ENCODE data around the gene NEMP1.
"Not testable (repeated sequence)": the region's sequence is repeated elsewhere in the genome, so short reads cannot be mapped to it uniquely, and the experiment has no call there.

Gene NEMP1, protein sequence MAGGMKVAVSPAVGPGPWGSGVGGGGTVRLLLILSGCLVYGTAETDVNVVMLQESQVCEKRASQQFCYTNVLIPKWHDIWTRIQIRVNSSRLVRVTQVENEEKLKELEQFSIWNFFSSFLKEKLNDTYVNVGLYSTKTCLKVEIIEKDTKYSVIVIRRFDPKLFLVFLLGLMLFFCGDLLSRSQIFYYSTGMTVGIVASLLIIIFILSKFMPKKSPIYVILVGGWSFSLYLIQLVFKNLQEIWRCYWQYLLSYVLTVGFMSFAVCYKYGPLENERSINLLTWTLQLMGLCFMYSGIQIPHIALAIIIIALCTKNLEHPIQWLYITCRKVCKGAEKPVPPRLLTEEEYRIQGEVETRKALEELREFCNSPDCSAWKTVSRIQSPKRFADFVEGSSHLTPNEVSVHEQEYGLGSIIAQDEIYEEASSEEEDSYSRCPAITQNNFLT

DNA sequence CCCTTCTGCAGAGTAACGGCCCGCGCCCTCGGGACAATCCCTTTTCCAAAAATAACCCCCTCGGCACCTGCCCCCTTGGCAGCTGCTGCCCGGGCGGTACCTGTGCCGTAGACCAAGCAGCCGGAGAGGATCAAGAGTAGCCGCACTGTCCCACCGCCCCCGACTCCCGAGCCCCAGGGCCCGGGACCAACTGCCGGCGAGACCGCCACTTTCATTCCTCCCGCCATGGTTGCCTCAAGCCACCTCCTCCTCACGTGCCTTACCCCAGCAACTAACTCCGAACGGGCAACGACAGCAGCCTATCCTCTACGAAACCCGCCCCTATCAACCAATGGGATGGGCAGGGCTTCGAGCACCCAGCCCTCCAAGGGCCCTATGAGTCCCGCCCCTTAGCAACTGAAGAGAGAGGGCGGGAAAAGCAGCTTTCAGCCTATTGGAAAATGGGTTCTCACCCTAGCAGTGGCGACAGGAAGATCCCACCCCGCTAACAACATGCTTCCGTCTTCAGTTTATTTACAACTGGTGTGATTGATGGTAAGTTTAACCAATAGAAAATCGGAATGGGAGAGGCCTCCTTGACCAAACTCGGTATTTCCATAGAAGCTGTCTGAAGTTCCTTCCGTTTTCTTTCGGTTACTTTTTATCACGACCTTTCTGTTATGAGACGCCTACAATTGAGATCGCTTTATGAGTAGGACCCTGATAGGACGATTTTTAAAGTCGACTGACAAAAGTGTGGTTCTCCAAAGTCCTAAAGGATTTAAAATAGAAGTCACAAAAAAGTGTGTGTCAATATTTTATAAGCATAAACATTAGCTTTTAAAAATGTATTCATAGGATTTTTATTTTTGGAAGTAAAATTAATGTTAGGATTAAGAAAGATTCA, at the start of gene NEMP1:
Gene NEMP1, minus strand, starts transcription at position 273 of the 886 bp plus-strand sequence. Its CDS starts 46 bp downstream, at position 227.
- peak; percentile 88 for DNase-seq (ENCODE audit: low read depth)

DNA sequence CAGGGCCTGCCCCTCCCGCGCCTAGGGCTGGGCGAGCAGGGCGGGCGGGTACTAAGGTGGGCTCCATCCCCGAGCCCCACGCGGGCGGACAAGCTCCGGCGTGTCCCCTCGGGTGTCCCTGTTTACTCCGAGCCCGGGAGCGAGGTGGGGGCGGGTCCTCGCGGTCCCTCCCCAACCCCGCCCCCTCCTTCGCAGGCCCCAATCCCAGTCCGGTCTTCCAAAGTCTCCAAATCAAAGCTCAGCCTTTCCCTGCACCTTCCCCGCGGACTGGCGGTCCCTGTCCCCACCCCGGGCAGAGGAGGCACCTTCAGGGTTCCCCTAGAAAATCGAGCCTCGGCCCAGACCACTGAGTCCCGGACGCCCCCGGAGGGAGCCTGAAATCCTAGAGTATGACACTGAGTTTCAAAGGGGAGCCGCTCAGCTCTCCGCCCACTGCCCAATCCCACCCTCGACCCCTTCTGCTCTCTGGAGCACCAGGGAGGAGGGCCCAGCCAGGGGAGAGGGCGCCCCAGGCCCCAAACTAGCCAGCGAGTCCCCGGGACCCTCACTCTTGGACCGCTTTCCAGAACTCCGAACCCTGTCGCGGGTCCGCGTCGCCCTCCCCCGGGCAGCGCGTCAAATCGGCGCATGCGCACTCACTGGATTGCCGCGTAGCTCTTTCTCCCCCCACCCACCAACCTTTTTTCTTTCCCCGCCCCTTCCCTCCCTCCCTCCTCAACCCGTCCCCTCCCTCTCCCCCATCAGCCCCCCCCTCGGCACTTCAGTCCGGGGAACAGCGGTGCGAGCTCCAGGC, 49.3 kb upstream of the NEMP1 start, which contains the start of gene LRP1:
Gene LRP1, plus strand, starts transcription at position 758 of the 793 bp plus-strand sequence. CDS start 482 bp downstream, outside the sequence.
- DNase-seq (ENCODE audit: low read depth) = peak; percentile 51

DNA sequence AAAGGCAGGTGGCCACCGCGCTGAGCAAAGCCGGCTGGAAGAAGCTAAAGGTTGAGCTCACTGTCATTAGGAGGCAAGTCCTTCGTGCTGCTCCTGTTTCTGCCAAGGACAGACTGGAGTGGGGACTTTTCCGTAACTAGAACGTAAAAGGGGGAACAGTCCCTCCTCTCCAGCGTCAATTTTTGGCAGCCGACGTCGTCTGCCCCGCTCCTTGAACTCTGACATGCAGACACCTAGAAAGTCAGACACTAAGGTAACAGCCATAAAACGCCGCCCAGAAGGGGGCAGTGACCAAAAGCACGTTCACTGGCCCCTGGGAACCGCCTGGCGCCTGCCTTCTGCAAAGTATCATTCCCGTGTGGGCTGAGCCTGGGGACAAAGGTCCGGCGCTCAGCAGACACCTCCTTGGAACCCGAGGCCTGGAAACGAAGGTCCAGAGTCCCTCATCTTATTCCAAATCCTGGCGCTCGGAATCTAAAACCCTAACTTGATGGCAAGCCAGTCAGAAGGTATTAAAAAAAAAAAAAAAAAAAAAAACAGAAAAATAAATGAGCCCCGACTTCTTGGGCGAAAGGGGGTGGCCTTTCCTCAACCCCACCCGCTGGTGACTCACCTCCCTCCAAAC, 48.6 kb upstream of the NEMP1 start:
- DNase-seq (ENCODE audit: low read depth) = no peak

DNA sequence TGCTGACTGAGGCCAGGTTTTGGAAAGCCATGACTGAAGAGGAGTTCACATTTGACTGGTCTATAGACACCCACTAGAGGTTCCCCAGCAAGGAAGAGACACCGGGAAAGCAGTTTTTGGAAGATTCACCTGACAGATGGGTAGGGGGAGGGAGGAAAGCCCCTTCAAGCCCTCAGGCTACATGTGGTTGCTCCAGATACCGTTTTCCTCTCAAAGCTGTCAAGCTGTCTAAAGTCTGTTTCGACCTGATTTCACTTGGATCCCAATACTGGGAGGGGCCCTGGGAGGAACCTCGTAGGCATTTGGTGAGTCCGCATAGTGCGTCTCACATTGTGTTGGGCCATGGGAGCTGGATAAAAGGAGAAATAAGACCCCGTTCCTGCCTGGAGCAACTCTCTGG, 48.0 kb upstream of the NEMP1 start:
- no peak for DNase-seq (ENCODE audit: low read depth)

DNA sequence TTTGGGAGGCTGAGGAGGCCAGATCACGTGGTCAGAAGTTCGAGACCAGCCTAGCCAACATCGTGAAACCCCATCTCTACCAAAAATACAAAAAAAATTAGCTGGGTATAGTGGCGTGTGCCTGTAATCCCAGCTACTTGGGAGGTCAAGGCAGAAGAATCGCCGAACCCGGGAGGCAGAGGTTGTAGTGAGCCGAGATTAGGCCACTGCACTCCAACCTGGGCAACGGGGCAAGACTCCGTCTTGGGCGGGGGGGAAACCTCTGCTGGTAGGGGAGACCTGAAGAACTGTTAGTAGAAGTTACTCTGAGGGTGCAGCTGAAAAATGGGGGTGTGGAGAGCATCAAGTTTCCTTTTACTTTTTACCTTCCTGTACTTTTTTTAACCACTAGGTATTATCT, 47.5 kb upstream of the NEMP1 start:
- DNase-seq (ENCODE audit: low read depth) = no peak

DNA sequence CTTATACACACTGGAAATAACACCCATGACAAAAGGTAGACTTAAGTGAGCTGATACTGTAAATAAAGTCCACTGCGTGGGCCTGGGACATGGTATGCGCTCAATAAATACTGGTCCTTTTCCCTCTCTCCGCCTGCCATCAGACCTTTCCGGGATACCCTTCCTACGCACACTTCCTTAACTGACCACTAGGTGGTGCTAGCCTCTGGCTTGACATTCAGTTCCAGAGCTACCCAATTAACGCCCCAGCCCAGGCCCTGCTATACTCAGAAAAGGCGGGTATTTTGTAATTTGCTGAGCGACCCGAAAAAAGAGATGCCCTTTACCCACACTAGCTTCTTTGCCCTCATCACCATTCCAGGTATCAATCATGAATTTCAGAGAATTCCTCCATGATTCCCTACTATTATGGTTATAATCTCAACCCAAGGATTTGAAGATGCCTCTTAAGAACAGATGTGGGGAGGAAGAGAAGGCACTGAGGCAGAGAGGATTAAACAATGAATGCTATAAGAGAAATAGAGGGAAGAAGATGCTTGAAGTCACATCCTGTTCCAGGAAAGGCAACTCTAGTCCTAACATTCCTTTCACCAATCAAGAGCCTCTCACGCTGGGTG, 45.8 kb upstream of the NEMP1 start:
- peak; percentile 56 for DNase-seq (ENCODE audit: low read depth)

DNA sequence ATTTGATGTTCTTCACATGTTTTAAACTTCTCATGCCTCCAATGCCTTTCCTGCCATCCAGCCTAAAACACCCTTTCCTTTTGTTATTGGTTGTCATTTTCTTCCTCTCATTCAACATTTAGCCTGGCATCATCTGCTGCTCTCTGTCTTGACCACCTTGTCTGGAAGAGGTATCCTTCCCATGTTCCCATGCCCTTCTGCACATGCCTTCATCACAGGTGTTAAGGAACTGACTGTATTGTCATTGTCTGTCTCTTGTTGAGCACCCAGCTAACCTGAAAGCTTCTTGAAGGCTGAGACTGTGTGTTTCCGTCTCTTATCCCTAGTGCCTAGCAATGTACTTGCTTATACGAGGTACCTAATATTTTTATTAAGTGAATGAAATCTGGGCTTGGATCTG, 45.2 kb upstream of the NEMP1 start:
- DNase-seq (ENCODE audit: low read depth) = no peak

DNA sequence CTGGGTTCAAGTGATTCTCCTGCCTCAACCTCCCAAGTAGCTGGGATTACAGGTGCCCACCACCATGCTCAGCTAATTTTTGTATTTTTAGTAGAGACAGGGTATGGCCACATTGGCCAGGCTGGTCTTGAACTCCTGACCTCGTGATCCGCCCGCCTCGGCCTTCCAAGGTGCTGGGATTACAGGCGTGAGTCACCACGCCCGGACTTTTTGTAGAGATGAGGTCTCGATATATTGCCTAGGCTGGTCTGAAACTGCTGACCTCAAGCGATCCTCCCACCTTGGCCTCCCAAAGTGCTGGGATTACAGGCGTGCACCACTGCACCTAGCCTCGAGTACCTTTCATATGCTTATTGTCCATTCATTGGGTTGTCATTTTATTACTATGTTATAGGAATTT, 42.1 kb upstream of the NEMP1 start:
- DNase-seq (ENCODE audit: low read depth) = not testable (repeated sequence)

DNA sequence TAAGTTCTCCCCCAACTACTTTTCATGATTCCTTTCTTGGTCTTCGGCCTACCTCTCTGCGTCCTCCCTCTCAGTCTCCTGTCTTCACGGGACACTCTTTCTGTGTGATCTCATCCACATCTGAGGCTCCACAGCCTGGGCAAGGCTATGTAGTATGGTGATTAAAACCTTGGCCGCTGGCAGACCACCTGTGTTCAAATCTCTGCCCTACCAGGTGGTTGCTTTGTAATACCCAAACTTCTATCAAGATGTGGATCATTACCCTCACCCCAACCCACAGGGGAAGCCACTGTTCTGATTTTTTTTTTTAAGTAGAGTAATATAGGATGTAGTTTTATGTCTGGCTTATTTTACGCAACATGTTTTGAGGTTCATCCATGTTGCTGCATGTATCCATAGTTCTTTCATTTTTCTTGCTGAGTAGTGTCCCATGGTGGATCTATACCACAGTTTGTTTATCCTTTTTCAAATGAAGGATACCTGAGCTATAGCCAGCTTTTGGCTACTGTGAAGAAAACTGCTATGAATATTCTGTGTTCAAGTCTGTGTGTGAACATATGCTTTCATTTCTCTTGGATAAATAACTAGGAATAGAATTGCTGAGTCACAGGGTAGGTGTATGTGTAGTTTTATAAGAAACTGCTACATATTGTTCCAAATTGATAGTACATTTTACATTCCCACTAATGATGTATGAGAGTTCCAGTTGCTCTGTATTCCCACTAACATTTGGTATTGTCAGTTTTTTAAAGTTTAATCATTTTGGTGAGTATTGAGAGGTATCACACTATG, 40.9 kb upstream of the NEMP1 start:
- no peak for DNase-seq (ENCODE audit: low read depth)

DNA sequence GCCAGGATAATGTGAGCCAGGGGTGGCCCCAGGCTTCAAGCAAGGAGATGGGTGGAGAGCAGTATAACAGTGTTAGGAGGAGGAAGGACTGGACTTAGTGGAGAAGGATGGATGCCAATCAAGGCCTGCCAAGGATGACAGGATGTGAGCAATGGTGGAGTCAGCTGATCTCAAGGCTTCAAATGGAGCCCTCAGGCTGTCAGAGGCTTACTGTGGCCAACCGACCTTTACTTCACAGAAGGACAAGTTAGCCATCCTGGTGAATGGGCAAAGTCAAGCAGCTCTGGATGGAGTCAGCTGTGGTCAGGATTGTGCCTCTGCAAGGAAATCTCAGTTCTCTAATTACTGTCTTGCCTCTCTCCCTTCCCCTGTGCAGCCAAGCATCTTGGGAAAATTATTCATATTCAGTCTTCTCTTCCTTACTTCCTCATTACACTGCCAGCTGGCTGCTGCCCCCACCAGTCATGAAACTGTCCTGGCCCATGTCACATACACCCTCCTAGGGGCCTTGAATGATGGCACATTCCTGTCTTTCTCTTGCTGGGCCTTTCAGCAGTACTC, 40.2 kb upstream of the NEMP1 start:
- no peak for DNase-seq (ENCODE audit: low read depth)

DNA sequence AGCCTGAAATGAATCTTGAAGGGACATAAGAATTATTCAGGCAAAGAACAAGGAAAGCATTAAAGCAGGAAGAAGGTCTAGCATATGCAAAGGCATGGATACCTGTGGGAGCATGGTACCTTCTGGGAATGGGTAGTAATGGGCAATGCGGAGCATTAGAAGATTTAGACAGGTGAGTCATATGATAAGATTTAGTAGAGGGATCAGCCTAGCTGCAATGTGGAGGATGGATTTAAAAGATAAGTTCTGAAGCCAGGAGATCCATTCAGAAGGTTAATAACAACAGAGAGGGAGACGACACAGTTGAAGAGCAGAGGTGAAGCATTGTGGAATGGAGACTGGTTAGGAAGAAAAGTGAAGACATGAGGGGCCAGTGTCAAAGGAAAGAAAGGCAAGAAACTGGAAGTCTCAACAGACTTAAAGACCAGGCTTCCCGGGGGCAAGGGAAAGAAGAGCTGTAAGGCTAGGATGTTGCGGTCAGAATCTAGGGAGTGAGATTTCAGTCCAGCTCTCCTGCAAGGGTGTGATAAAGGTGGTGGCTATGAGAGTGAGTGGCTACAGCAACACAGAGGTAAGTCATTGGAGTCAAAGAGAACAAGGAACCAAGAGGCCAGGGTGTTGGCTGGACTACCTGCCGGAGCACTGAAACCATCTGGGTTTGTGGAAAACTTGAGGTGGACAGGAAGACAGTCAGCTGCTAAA, 38.1 kb upstream of the NEMP1 start:
- no peak for DNase-seq (ENCODE audit: low read depth)

DNA sequence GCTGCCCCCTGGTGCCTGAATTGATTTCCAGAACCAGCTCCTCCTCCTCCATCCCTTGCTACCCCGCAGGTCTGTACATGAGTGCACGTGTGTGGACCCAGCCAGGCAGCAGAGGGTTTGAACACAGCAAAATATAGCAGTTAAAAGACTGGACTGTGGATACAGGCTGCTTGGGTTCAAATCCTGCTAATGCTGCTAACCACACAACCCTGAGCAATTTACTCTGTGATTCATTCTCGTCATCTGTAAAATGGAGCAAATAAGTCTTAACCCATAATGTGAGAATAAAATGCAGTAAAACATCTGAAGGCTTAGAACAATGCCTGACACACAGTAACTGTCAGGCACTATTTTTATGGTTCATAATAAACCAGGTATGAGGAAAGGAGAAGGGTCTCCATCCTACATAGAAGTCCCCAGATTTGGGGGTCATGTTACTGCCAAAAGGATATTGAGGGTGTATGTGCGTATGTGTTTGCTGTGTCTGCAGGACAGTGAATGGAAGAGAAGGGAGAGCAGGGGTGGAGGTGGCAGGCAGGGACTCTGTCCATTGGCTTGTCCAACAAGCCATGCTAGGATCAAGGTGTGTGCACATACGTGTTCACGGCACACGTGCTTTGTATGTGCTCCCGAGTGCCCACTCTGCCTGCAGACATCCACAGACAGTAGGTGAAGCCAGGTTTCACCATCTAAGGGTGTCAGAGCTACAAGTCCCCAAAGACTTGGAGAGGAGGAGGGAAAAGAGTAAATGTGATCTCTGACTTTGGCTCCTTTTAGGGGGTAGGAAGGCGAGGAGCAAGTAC, 34.1 kb upstream of the NEMP1 start:
- DNase-seq (ENCODE audit: low read depth) = no peak

DNA sequence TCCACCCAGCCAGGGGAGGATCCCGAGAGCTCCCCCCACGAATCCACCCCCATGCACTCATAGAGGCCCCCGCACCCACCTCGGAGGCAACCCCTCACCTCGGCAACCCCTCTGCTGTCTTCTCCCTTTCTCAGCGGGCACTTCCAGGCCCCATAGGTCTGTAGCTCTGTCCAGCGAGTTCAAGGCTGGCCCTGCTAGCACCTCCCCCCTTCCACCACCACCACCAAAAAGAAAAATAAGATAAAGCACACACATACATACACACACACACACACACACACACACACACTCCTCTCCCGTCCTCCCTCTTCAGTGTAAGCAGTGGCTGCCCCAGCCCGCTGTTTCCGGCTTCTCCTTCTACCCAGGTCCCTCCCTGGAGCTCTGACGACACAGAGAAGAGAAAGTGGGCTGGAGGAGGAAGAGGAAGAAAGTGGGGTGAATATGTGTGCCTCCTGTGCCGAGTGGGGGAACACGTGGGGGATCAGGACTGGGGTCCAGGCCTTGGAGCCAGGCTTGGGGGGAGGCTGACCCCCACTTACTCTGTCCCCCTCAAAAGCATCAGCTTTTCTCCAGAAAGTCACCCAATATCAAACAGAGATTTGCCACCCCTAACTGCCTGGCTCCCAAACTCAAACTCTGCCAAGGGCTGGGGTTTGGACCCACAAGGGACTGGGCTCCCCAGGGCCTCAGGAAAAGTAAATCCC, 32.6 kb upstream of the NEMP1 start, which contains the start of gene STAT6:
Gene STAT6, minus strand, starts transcription at position 332 of the 704 bp plus-strand sequence. CDS start 3,084 bp downstream, outside the sequence.
- no peak for DNase-seq (ENCODE audit: low read depth)

DNA sequence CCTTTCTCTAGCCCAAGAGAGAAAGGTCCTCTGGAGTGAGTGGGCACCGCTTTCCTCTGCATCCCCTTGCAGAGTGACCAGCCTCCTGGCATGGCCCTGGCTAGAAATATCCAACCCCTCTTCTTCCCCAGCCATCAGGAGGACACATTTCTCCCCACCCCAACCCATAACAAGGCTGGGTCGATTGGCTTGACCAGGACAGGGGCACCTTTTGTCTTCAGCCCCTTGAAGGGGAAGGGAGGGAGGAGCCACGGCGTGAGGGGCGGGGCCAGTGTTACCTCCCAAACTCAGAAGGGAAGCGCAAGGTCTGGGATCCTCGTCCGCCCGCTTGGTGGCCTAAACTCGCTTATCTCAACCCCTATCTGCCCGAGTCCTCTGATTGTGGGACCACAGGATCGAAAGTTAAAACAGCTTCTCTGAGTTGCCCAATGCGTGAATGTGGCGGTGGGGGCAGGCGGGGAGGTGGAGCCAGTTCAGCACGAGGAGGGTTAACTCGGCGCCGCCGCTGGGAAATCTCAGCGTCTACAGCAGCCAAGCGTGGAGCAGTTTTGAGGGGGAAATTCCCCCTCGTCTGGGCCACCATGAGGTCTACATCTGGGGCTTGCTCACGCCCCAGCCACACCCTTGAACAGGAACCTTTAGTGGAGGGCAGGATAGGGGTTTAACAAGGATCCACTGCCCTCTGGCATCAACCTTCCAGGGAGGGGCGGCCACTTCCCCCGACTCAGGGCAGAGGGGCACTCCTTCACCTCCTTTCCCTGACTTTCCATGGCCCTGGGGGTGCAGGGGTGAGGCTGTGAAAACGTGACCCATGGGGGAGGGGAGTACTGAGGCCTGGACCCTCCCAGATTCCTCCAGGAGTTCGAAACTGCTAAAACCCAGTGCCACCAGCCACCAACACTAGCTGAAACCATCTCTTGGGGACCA, 31.8 kb upstream of the NEMP1 start:
- no peak for DNase-seq (ENCODE audit: low read depth)

DNA sequence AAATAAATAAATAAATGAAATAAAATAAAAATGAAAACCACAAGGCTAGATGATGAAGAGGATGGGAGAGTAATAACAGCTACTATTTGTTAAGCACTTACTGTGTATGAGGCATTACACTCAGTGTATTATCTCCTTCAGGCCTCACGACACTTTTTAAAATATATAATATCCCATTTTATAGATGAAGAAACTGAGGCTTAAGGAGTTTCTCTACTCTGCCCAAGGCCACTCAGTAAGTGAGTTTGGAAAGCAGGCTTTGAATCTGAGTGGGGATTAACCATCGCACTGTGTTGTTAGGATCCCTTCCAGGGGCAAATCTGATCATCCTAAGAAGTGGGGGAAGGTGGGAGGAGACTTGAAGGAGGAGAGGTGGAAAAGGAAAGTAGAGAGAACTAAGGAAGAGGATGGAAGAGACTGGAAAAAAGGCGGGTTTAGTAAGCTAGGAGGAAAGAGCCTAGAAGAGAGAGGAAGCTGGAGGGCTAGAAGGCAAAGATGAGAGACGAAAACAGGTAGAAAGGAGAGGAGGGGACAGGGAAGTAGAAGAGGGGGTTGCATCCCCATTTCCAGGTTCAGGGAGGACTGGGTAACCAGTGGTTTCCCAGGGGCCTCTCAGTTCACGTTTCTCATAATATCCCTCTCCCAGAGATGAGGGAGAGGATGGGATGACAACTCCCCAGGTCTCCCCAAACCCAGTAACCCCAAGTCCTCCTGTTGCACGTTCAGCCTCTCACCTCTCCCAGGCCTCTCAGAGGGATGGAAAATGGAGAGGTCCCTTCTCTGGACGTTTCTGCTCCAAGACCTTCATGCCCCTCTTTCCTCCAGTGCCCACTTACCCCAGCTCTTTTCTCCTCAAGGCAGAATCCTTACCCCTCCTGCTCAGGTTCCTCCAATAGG, 30.9 kb upstream of the NEMP1 start:
- DNase-seq (ENCODE audit: low read depth) = no peak
